Inflammatory macrophage (primary cell): ENCODE measurements around the gene MCU.
A peak's percentile ranks its signal among the peaks of the same experiment; 100 is the strongest.
"Not testable (repeated sequence)": the region's sequence is repeated elsewhere in the genome, so short reads cannot be mapped to it uniquely, and the experiment has no call there.

Experiments used
- DNase-seq, 2 donors: peaks; one replicate each; pipeline ENCODE4 v3.0.0-alpha.2; 2020 to 2022

Gene MCU

GRCh38 chr10:72687035-72687434 is 4.9 kb upstream of the MCU start:
- no peak for DNase-seq

GRCh38 chr10:72688208-72688651 is 3.7 kb upstream of the MCU start:
- DNase-seq = no peak

- no peak for DNase-seq
These were observed 2.3 kb upstream of the MCU start for GRCh38 chr10:72689660-72690059.

GRCh38 chr10:72690071-72690755 is 1.7 kb upstream of the MCU start:
- peak in 1 of 2 donors; percentile 8 for DNase-seq

- DNase-seq = no peak
These were observed 477 bp upstream of the MCU start for GRCh38 chr10:72691470-72691862.

GRCh38 chr10:72692744-72692993 is 726 bp downstream of the MCU start:
- DNase-seq = peak; percentile 4 to 29

- peak in 1 of 2 donors; percentile 14 for DNase-seq
These were observed 1.2 kb downstream of the MCU start for GRCh38 chr10:72692994-72693781.

GRCh38 chr10:72694476-72695369 is 2.8 kb downstream of the MCU start:
- peak; percentile 86 to 91 for DNase-seq

- DNase-seq = no peak
These were observed 3.6 kb downstream of the MCU start for GRCh38 chr10:72695496-72695895.

- peak; percentile 89 to 92 for DNase-seq
These were observed 5.8 kb downstream of the MCU start for GRCh38 chr10:72697716-72698115.

- not testable (repeated sequence) for DNase-seq
These were observed 10.5 kb downstream of the MCU start for GRCh38 chr10:72702465-72702864.

- DNase-seq = no peak
These were observed 11.1 kb downstream of the MCU start for GRCh38 chr10:72702868-72703581.

GRCh38 chr10:72704117-72704516 is 12.2 kb downstream of the MCU start:
- DNase-seq = no peak

GRCh38 chr10:72709041-72709440 is 17.1 kb downstream of the MCU start:
- no peak for DNase-seq

- no peak for DNase-seq
These were observed 20.2 kb downstream of the MCU start for GRCh38 chr10:72712136-72712535.

GRCh38 chr10:72719941-72720592 is 28.1 kb downstream of the MCU start:
- no peak for DNase-seq

GRCh38 chr10:72720814-72721660 is 29.1 kb downstream of the MCU start:
- no peak for DNase-seq

- DNase-seq = no peak
These were observed 35.2 kb downstream of the MCU start for GRCh38 chr10:72727130-72727529.

GRCh38 chr10:72728462-72728861 is 36.5 kb downstream of the MCU start:
- DNase-seq = peak in 1 of 2 donors; percentile 14

GRCh38 chr10:72729528-72729927 is 37.6 kb downstream of the MCU start:
- DNase-seq = no peak

- DNase-seq = no peak
These were observed 38.5 kb downstream of the MCU start for GRCh38 chr10:72730479-72730878.
